ENCODE data around the gene IL24. TPM values are rescaled to one million over a fixed set of nuclear protein-coding genes. Genes with fewer than 3 reads are reported as not detected.
A peak's percentile ranks its signal among the peaks of the same experiment; 100 is the strongest.

IL24 gene
- total and polyA plus RNA-seq, 2 donors (not counting 1 experiment from before 2014, with no cell fraction given) = not detected

DNA sequence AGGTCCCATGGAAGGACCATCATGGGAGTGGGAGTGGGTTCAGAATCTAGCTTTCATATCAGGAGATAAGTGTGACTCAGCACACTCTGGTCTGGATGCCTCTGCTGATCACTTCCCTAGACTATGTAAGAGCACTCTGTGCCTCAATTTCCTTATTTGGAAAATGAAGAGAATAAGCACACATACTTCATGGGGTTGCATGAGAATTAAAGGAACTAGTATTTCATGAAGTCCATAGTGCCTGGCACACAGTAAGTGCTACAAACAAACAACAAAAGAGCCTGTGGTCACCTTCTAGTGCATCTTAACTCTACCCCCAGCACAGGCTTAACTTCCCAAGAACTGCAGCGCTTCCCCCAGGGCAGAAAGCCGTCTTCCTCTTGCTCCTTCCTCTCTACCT, 41.4 kb upstream of the IL24 start:
- no peaks in the 10 kb centered on the region for H3K4me1 ChIP-seq (ENCODE audit: control insufficient read depth in 2 of 2, insufficient read depth in 2 of 2, low read length in 2 of 2)
- H3K27me3 ChIP-seq (replicated peaks in 1 of 4; ENCODE audit: control extremely low read depth in 1 of 4, control insufficient read depth in 3 of 4, insufficient read depth in 4 of 4, low read length in 3 of 4) = peaks cover 0 to 4% (median 0%) of the 10 kb centered on the region in 4 experiments
- Mint-ChIP-seq H3K27ac (peak overlapping the region; percentile 38), H3K27me3 (peaks cover 12% of the 10 kb centered on the region), H3K4me3 (no peak overlapping the region), H3K4me1 (peaks cover 4% of the 10 kb centered on the region), H3K9me3 (ENCODE audit: insufficient read depth) (no peaks in the 10 kb centered on the region)
- H3K27ac ChIP-seq (ENCODE audit: low read length in 2 of 2) = no peak overlapping the region
- no peak overlapping the region for H3K9ac ChIP-seq (ENCODE audit: low read length)
- intact Hi-C loops (cut with micrococcal nuclease) = loop anchor here (2.0 kb wide), 2 partner anchors 77 to 127 kb away; no protein-coding TSS in a partner anchor
- ChIA-PET POLR2A (no interaction called here), CTCF (interaction anchor here (0.8 to 4.5 kb wide), 11 partner anchors 8 to 198 kb away, joined by 3 to 30 read pairs (median 6); no protein-coding TSS in a partner anchor)
- H3K4me3 ChIP-seq (ENCODE audit: control extremely low read depth in 1 of 5, extremely low read depth in 1 of 5, insufficient read depth in 1 of 5, low read depth in 2 of 5, low read length in 4 of 5) = no peak overlapping the region
- TF ChIP-seq CTCF (IDR thresholded peaks at IDR 0.05) (no peak), EZH2 (IDR thresholded peaks at IDR 0.05; ENCODE audit: borderline replicate concordance, insufficient read depth, low read depth, low read length, poor library complexity, severe bottlenecking) (no peak)
- WGBS (ENCODE audit: insufficient coverage) = 100% methylated on average over 2 of the region's 2 CpGs
- H2AFZ ChIP-seq (ENCODE audit: insufficient read depth, low read depth, low read length, poor library complexity, severe bottlenecking) = no peak overlapping the region
- ATAC-seq (ENCODE audit: low read depth) (no peak), DNase-seq (no peak)
- H3K79me2 ChIP-seq (ENCODE audit: control insufficient read depth, insufficient read depth, low read length) = no peaks in the 10 kb centered on the region
- no peaks in the 10 kb centered on the region for H3K9me3 ChIP-seq (ENCODE audit: control extremely low read depth in 1 of 3, control insufficient read depth in 2 of 3, insufficient read depth in 1 of 3, low read length in 2 of 3)
- H4K20me1 ChIP-seq (ENCODE audit: control insufficient read depth, insufficient read depth, low read length, poor library complexity, severe bottlenecking) = no peaks in the 10 kb centered on the region
- H3K4me2 ChIP-seq (replicated peaks; ENCODE audit: low read depth, low read length, poor library complexity, severe bottlenecking) = no peak overlapping the region
- no peaks in the 10 kb centered on the region for H3K36me3 ChIP-seq (replicated peaks in 1 of 2; ENCODE audit: control extremely low read depth in 1 of 2, control insufficient read depth in 1 of 2, extremely low read depth in 1 of 2, insufficient read depth in 2 of 2, low read length in 1 of 2)

DNA sequence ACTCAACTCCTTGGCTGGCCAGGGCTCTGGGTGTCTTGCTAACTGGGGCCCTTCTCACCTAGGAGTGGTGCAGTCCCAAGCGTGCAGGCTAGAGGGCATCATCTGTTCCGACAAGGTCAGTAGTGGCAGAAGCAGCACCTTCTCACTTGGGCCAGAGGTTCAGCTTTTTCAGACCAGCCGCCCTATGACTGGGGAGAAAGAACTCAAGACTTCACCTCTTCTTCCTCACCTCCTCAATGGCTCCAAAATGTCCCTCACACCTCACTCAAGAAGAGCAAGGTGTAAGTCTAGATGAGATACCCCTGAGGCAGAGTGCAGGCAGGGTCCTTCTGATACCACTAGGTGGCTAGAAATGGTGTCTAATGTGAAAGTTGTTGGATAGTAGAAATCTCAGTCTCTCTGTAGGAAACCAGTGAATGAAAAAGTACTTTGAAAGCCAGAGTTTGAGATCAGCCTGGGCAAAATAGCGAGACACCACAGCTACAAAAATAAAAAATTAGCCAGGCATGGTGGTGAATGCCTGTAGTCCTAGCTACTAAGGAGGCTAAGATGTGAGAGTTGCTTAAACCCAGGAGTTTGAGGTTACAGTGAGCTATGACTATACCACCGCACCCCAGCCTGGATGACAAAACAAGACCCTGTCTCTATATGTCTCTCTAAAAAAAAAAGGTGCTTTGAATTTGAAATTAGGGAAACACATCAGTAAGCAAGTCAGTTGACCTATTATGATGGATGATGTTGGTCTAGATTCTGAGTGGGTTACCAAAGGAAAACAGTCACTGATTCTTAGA, 40.4 kb upstream of the IL24 start:
- ChIA-PET POLR2A (no interaction called here), CTCF (interaction anchor here (0.8 to 4.5 kb wide), 21 partner anchors 9 to 199 kb away, joined by 3 to 30 read pairs (median 4); no protein-coding TSS in a partner anchor)
- Histone ChIP-seq H3K79me2 (ENCODE audit: control insufficient read depth, insufficient read depth, low read length) (no peaks in the 10 kb centered on the region), H3K27me3 (replicated peaks in 1 of 4; ENCODE audit: control extremely low read depth in 1 of 4, control insufficient read depth in 3 of 4, insufficient read depth in 4 of 4, low read length in 3 of 4) (peaks cover 0 to 4% (median 0%) of the 10 kb centered on the region in 4 experiments), H2AFZ (ENCODE audit: insufficient read depth, low read depth, low read length, poor library complexity, severe bottlenecking) (no peak overlapping the region), H3K27ac (ENCODE audit: low read length in 2 of 2) (no peak overlapping the region), H3K4me3 (ENCODE audit: control extremely low read depth in 1 of 5, extremely low read depth in 1 of 5, insufficient read depth in 1 of 5, low read depth in 2 of 5, low read length in 4 of 5) (no peak overlapping the region), H3K4me2 (replicated peaks; ENCODE audit: low read depth, low read length, poor library complexity, severe bottlenecking) (no peak overlapping the region), H3K4me1 (ENCODE audit: control insufficient read depth in 2 of 2, insufficient read depth in 2 of 2, low read length in 2 of 2) (no peaks in the 10 kb centered on the region), H3K9me3 (ENCODE audit: control extremely low read depth in 1 of 3, control insufficient read depth in 2 of 3, insufficient read depth in 1 of 3, low read length in 2 of 3) (no peaks in the 10 kb centered on the region), H3K9ac (ENCODE audit: low read length) (no peak overlapping the region), H4K20me1 (ENCODE audit: control insufficient read depth, insufficient read depth, low read length, poor library complexity, severe bottlenecking) (no peaks in the 10 kb centered on the region), H3K36me3 (replicated peaks in 1 of 2; ENCODE audit: control extremely low read depth in 1 of 2, control insufficient read depth in 1 of 2, extremely low read depth in 1 of 2, insufficient read depth in 2 of 2, low read length in 1 of 2) (no peaks in the 10 kb centered on the region)
- Mint-ChIP-seq H3K4me3 (no peak overlapping the region), H3K27ac (no peak overlapping the region), H3K4me1 (peaks cover 4% of the 10 kb centered on the region), H3K9me3 (ENCODE audit: insufficient read depth) (no peaks in the 10 kb centered on the region), H3K27me3 (peaks cover 18% of the 10 kb centered on the region)
- intact Hi-C loops (cut with micrococcal nuclease) = loop anchor here (2.0 kb wide), 2 partner anchors 76 to 126 kb away; no protein-coding TSS in a partner anchor
- ATAC-seq (ENCODE audit: low read depth) (peak; percentile 61), DNase-seq (peak; percentile 43)
- TF ChIP-seq EZH2 (IDR thresholded peaks at IDR 0.05; ENCODE audit: borderline replicate concordance, insufficient read depth, low read depth, low read length, poor library complexity, severe bottlenecking) = no peak
- peak; percentile 61 for TF ChIP-seq CTCF (IDR thresholded peaks at IDR 0.05)
- WGBS (ENCODE audit: insufficient coverage) = 95% methylated on average over 2 of the region's 5 CpGs
